Sigmoid colon (tissue), 7 donors: Measurements from ENCODE around the gene ZNF775. TPM values are rescaled to one million over a fixed set of nuclear protein-coding genes. Genes with fewer than 3 reads are reported as not detected.

Source experiments
- DNase-seq: peaks from one replicate; pipeline ENCODE4 v3.0.0-alpha.2; 2019
- H3K27ac ChIP-seq, 4 donors: fragments of 200-600 bp; sonication (generic); one replicate each; pipeline ENCODE4 v1.5.1; 2016 to 2019; ENCODE audit warnings: mild to moderate bottlenecking in 1 of 4
- H3K27me3 ChIP-seq, 3 donors: fragments of 200-600 bp; sonication (generic); one replicate each; pipeline ENCODE4 v1.5.1; 2019; ENCODE audit warnings: mild to moderate bottlenecking in 1 of 3
- H3K36me3 ChIP-seq, 4 donors: fragments of 200-600 bp; sonication (generic); one replicate each; pipeline ENCODE4 v1.5.1; 2016 to 2019
- H3K4me1 ChIP-seq, 4 donors: fragments of 200-600 bp; sonication (generic); one replicate each; pipeline ENCODE4 v1.5.1; 2017 to 2019
- H3K4me3 ChIP-seq, 4 donors: fragments of 200-600 bp; sonication (generic); one replicate each; pipeline ENCODE4 v1.5.1; 2017 to 2019; ENCODE audit warnings: mild to moderate bottlenecking in 2 of 4, moderate library complexity in 1 of 4
- H3K9me3 ChIP-seq, 4 donors: fragments of 200-600 bp in 3 of 4; sonication (generic) in 3 of 4; one replicate each; pipeline versions ENCODE4 v1.5.1 to v1.6.1; 2013 to 2019
- CTCF ChIP-seq, 4 experiments: fragments of 450-650 bp in 3 of 4; fragments of 200-600 bp in 1 of 4; IDR thresholded peaks; one replicate each; pipeline ENCODE4 v1.5.1; 2016 to 2019; ENCODE audit warnings: antibody characterized with exemption in 4 of 4, mild to moderate bottlenecking in 3 of 4, moderate library complexity in 2 of 4
- EP300 ChIP-seq, 4 donors: sonication (generic); formaldehyde crosslinking; IDR thresholded peaks; one replicate each; pipeline ENCODE4 v1.6.1; 2017; ENCODE audit warnings: antibody characterized with exemption in 4 of 4
- POLR2A ChIP-seq, 2 donors: fragments of 450-650 bp; IDR thresholded peaks; one replicate each; pipeline ENCODE4 v1.6.1; 2016; ENCODE audit warnings: antibody characterized with exemption in 2 of 2, mild to moderate bottlenecking in 2 of 2, moderate library complexity in 2 of 2
- POLR2AphosphoS5 ChIP-seq, 4 donors: sonication (generic); formaldehyde crosslinking; IDR thresholded peaks; one replicate each; pipeline ENCODE4 v1.6.1; 2017; ENCODE audit warnings: antibody characterized with exemption in 4 of 4
- WGBS, 2 donors: extraction: QIAGEN DNeasy Blood & Tissue Kit; methylation state at CpG; one replicate each; pipeline ENCODE4 v1.1.7; 2013; 5-methylcytosine and 5-hydroxymethylcytosine counted together
- intact Hi-C: fragments of 100-400 bp; cut with DNase I; formaldehyde crosslinking; loops from one replicate; pipeline ENCODE4 v1.15.1; 2023
- polyA plus RNA-seq, 3 donors: library from polyadenylated mRNA; stranded (reverse); fragments of 200-250 nt; gene quantifications; one replicate each; pipeline ENCODE4 v1.2.3, GENCODE V29; 2013
- total RNA-seq, 4 donors: library from RNA; depleted of rRNA; stranded (reverse); fragments of >200 nt; gene quantifications; one replicate each; pipeline ENCODE4 v1.1.0, GENCODE V29; 2016
- donor health status: healthy with polysubstance abuse.
- donor health status: Bipolar disorder and iron deficiency.
- donor health status: healthy.

The ZNF775 gene
- total and polyA plus RNA-seq, 7 donors = 3.0 to 10.7 (median 6.1) TPM

- 76 to 85% methylated on average over 9 of the region's 9 CpGs for WGBS, 2 donors
- TF ChIP-seq POLR2AphosphoS5 (IDR thresholded peaks at IDR 0.05) (no peak), CTCF (IDR thresholded peaks at IDR 0.05) (no peak), POLR2A (IDR thresholded peaks at IDR 0.05) (no peak), EP300 (IDR thresholded peaks at IDR 0.05) (no peak)
- Histone ChIP-seq H3K36me3 (peaks cover 0 to 10% (median 4%) of the 10 kb centered on the region in 4 donors), H3K4me1 (peaks cover 0 to 49% (median 41%) of the 10 kb centered on the region in 4 donors), H3K4me3 (peak overlapping the region; percentile 70 to 76 (median 72)), H3K9me3 (no peaks in the 10 kb centered on the region), H3K27me3 (no peaks in the 10 kb centered on the region), H3K27ac (peak overlapping the region; percentile 85 to 93 (median 91))
- DNase-seq = no peak
- intact Hi-C loops = no loop called here
Observed at GRCh38 chr7:150342121-150342408, 37.1 kb upstream of the ZNF775 start.

GRCh38 chr7:150343225-150343624, 35.9 kb upstream of the ZNF775 start:
- Histone ChIP-seq H3K4me1 (peaks cover 0 to 39% (median 29%) of the 10 kb centered on the region in 4 donors), H3K4me3 (no peak overlapping the region), H3K27ac (no peak overlapping the region), H3K9me3 (no peaks in the 10 kb centered on the region), H3K36me3 (no peaks in the 10 kb centered on the region), H3K27me3 (no peaks in the 10 kb centered on the region)
- TF ChIP-seq EP300 (IDR thresholded peaks at IDR 0.05) (no peak), POLR2A (IDR thresholded peaks at IDR 0.05) (no peak), POLR2AphosphoS5 (IDR thresholded peaks at IDR 0.05) (no peak), CTCF (IDR thresholded peaks at IDR 0.05) (no peak)
- intact Hi-C loops = no loop called here
- WGBS, 2 donors = 76 to 86% methylated on average over 2 of the region's 2 CpGs
- no peak for DNase-seq

- no peak overlapping the region for H3K27ac ChIP-seq
- peaks cover 0 to 29% (median 18%) of the 10 kb centered on the region in 4 donors for H3K4me1 ChIP-seq
- intact Hi-C loops = no loop called here
- no peak overlapping the region for H3K4me3 ChIP-seq
- no peak for DNase-seq
- TF ChIP-seq POLR2A (IDR thresholded peaks at IDR 0.05) = no peak
- no peak for TF ChIP-seq EP300 (IDR thresholded peaks at IDR 0.05)
- no peak for TF ChIP-seq POLR2AphosphoS5 (IDR thresholded peaks at IDR 0.05)
- no peak for TF ChIP-seq CTCF (IDR thresholded peaks at IDR 0.05)
- no peaks in the 10 kb centered on the region for H3K36me3 ChIP-seq
- no peaks in the 10 kb centered on the region for H3K9me3 ChIP-seq
- no peaks in the 10 kb centered on the region for H3K27me3 ChIP-seq
Observed at GRCh38 chr7:150344299-150344698, 34.8 kb upstream of the ZNF775 start.

- 94 to 95% methylated on average over 1 of the region's 1 CpG for WGBS, 2 donors
- Histone ChIP-seq H3K27ac (no peak overlapping the region), H3K4me3 (no peak overlapping the region), H3K27me3 (no peaks in the 10 kb centered on the region), H3K9me3 (no peaks in the 10 kb centered on the region), H3K36me3 (no peaks in the 10 kb centered on the region), H3K4me1 (peaks cover 0 to 22% (median 11%) of the 10 kb centered on the region in 4 donors)
- intact Hi-C loops = no loop called here
- TF ChIP-seq CTCF (IDR thresholded peaks at IDR 0.05) (no peak), POLR2A (IDR thresholded peaks at IDR 0.05) (no peak), POLR2AphosphoS5 (IDR thresholded peaks at IDR 0.05) (no peak), EP300 (IDR thresholded peaks at IDR 0.05) (no peak)
- DNase-seq = no peak
Observed at GRCh38 chr7:150345012-150345411, 34.1 kb upstream of the ZNF775 start.

- H3K4me3 ChIP-seq = no peak overlapping the region
- H3K27me3 ChIP-seq = no peaks in the 10 kb centered on the region
- no peaks in the 10 kb centered on the region for H3K36me3 ChIP-seq
- peaks cover 0 to 5% (median 3%) of the 10 kb centered on the region in 4 donors for H3K4me1 ChIP-seq
- intact Hi-C loops = no loop called here
- no peaks in the 10 kb centered on the region for H3K9me3 ChIP-seq
- no peak for DNase-seq
- WGBS, 2 donors = 97% methylated on average over 5 of the region's 5 CpGs
- no peak for TF ChIP-seq EP300 (IDR thresholded peaks at IDR 0.05)
- TF ChIP-seq POLR2AphosphoS5 (IDR thresholded peaks at IDR 0.05) = no peak
- H3K27ac ChIP-seq = no peak overlapping the region
Observed at GRCh38 chr7:150346922-150347321, 32.2 kb upstream of the ZNF775 start.
